Suprapubic skin (tissue), 4 donors: Measurements from ENCODE around the gene C2CD3.

Experiments used
- CTCF ChIP-seq, 2 donors: fragments of 200-600 bp in 1 of 2; fragments of 450-650 bp in 1 of 2; sonication (generic) in 1 of 2; IDR thresholded peaks; one replicate each; pipeline ENCODE4 v1.5.1; 2016 to 2019; ENCODE audit warnings: antibody characterized with exemption in 2 of 2, mild to moderate bottlenecking in 1 of 2, moderate library complexity in 1 of 2
- POLR2A ChIP-seq, 2 donors: fragments of 450-650 bp; IDR thresholded peaks; one replicate each; pipeline ENCODE4 v1.6.1; 2017; ENCODE audit warnings: antibody characterized with exemption in 2 of 2, mild to moderate bottlenecking in 2 of 2, moderate library complexity in 2 of 2
- POLR2AphosphoS5 ChIP-seq, 3 donors: sonication (generic); formaldehyde crosslinking; IDR thresholded peaks; one replicate each; pipeline ENCODE4 v1.6.1; 2017; ENCODE audit warnings: antibody characterized with exemption in 3 of 3

GRCh38 chr11:74094393-74094792 is 76.4 kb downstream of the C2CD3 start:
- TF ChIP-seq CTCF (IDR thresholded peaks at IDR 0.05): no peak
- no peak for TF ChIP-seq POLR2A (IDR thresholded peaks at IDR 0.05)
- no peak for TF ChIP-seq POLR2AphosphoS5 (IDR thresholded peaks at IDR 0.05)
